ENCODE data around the gene MYOD1. TPM values are rescaled to one million over a fixed set of nuclear protein-coding genes. Genes with fewer than 3 reads are reported as not detected.

The MYOD1 gene
- total RNA-seq, 1 donor from 2014 or later, result not detected

DNA sequence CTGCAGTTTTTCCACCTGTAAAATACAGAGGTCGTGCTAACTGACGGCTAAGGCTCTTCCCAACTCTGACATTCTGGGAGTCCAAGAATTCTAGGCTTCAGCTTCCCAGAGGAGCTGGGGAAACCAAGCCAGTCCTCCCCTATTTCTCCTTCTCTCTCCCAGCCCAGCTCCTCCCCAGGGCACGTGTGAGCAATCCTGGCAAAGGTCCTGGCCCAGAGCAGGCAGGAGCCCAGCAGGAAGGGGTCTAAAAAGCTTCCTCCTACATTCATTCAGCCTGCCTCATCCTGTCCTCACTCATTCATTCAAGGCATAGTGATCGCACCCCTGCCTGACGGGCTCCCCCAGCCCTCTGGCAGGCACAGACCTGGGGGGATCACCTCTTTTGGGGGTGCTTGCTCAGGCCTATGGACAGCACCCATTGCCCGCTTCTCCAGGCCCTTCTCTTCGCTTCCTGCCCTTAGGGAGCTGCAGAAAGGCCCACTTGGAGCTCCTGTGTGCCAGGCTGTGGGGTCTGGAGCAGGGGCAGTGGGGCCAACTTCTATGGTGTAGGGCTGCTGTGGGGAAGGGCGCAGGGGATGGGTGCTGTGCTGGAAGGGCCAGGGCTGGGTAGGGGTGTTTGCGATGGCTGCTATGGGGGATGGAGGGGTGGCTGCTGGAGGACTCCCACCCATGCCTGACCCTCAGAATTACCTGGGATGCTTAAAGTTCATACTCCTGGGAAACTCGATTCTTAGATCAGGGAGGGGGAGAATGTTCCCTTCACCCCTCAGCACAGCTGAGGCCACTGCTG is 25.0 kb downstream of the MYOD1 start:
- TF ChIP-seq, protein P1, sequence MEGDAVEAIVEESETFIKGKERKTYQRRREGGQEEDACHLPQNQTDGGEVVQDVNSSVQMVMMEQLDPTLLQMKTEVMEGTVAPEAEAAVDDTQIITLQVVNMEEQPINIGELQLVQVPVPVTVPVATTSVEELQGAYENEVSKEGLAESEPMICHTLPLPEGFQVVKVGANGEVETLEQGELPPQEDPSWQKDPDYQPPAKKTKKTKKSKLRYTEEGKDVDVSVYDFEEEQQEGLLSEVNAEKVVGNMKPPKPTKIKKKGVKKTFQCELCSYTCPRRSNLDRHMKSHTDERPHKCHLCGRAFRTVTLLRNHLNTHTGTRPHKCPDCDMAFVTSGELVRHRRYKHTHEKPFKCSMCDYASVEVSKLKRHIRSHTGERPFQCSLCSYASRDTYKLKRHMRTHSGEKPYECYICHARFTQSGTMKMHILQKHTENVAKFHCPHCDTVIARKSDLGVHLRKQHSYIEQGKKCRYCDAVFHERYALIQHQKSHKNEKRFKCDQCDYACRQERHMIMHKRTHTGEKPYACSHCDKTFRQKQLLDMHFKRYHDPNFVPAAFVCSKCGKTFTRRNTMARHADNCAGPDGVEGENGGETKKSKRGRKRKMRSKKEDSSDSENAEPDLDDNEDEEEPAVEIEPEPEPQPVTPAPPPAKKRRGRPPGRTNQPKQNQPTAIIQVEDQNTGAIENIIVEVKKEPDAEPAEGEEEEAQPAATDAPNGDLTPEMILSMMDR (IDR thresholded peaks at IDR 0.05), result no peak
- Mint-ChIP-seq H3K27ac (ENCODE audit: unreplicated experiment) (no peak overlapping the region), H3K4me1 (ENCODE audit: low read depth) (no peaks in the 10 kb centered on the region)

DNA sequence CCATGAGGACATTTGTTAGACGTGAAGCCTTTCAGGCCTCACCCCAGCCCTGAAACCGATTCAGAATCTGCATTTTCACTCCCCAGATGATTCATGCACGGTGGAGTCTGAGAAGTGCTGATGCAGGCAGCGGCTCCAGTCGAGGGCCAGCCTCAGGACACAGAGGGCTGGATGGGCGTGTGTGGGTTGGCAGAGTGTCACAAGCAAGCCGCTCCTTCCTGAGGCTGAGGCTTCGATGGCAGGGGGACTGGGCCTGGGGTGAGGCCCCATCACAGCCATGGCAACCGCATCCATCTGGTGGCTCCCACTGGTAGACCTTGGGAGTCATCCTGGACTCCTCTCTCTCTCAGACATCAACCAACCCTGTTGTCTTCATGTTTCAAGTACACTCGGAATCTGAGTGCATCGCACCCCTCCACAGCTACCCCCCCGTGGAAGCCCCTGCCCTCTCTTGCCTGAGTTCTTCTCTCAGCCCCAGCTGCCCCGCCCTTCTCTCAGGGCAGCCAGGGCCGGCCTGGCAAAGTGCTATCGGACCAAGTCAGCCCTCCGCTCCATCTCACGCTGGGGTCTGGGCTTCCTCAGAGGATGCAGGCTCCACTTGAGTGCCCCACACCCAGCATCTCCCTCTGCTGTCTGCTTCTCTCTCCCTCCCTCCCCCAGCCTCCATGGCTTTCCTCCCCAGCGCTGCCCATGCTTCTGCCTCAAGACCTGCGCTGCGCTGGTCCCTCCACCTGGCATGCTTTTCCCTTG is 25.8 kb downstream of the MYOD1 start:
- DNase-seq (ENCODE audit: low spot score), result no peak
- H3K36me3 Mint-ChIP-seq (ENCODE audit: low read depth), result no peaks in the 10 kb centered on the region
- peaks cover 13% of the 10 kb centered on the region for H3K27me3 Mint-ChIP-seq (ENCODE audit: low read depth)
- TF ChIP-seq, protein P1 (IDR thresholded peaks at IDR 0.05), result no peak
- no peaks in the 10 kb centered on the region for H3K4me1 Mint-ChIP-seq (ENCODE audit: low read depth)
- no peaks in the 10 kb centered on the region for H3K9me3 Mint-ChIP-seq (ENCODE audit: low read depth)
- no peak overlapping the region for H3K27ac Mint-ChIP-seq (ENCODE audit: unreplicated experiment)
- H3K4me3 Mint-ChIP-seq (ENCODE audit: unreplicated experiment), result no peak overlapping the region

More for the DNA sequence above, 25.0 kb downstream of the MYOD1 start:
- peaks cover 13% of the 10 kb centered on the region for H3K27me3 Mint-ChIP-seq (ENCODE audit: low read depth)
- H3K36me3 Mint-ChIP-seq (ENCODE audit: low read depth), result no peaks in the 10 kb centered on the region
- H3K4me3 Mint-ChIP-seq (ENCODE audit: unreplicated experiment), result no peak overlapping the region
- no peaks in the 10 kb centered on the region for H3K9me3 Mint-ChIP-seq (ENCODE audit: low read depth)
- peak; percentile 79 for DNase-seq (ENCODE audit: low spot score)

- Mint-ChIP-seq H3K4me1 (ENCODE audit: low read depth) (no peaks in the 10 kb centered on the region), H3K27me3 (ENCODE audit: low read depth) (peaks cover 16% of the 10 kb centered on the region), H3K27ac (ENCODE audit: unreplicated experiment) (no peak overlapping the region), H3K36me3 (ENCODE audit: low read depth) (no peaks in the 10 kb centered on the region), H3K9me3 (ENCODE audit: low read depth) (no peaks in the 10 kb centered on the region), H3K4me3 (ENCODE audit: unreplicated experiment) (no peak overlapping the region)
- TF ChIP-seq, protein P1 (IDR thresholded peaks at IDR 0.05), result no peak
- DNase-seq (ENCODE audit: low spot score), result no peak
These were observed 26.7 kb downstream of the MYOD1 start for GRCh38 chr11:17746096-17746495.

DNA sequence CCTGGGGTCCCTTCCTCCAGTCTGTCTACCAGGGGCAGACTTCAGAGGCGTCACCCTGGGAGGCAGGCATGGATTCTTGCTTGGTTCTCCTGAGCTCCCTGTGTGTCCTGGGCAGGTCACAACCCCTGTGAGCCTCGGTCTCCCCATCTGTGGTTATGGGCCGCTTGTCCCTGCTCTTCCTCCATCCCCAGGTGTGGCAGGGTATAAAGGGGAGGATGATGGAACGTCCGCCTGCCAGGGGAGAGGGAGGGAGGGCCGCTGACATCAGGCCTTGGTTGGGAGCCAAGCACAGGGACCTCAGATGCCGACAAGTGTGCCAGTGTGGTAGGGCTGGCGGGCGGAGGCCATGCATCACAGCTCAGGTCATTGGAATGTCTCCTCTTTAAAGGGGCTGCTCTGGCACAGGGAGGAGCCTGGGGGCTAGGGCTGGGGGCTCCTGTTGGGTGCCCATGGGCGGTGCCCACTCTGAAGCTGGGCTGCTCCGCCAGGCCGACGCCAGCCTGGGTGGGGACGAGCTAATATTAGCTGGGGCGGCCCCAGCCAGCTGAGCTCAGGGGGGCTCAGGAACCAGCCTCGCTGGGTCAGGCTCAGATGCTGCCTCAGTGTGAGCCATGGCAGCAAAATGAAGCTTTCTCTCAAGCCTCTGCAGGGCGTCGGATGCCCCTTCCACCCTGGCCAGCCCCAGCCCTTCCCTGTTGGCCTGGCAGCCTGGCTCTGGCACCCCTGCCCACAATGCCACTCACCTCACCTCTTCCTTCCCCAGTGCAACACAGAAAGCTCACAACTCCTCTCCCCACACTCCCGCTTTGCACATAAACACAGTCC is 28.0 kb downstream of the MYOD1 start:
- Mint-ChIP-seq H3K9me3 (ENCODE audit: low read depth) (no peaks in the 10 kb centered on the region), H3K36me3 (ENCODE audit: low read depth) (no peaks in the 10 kb centered on the region), H3K27ac (ENCODE audit: unreplicated experiment) (no peak overlapping the region), H3K4me3 (ENCODE audit: unreplicated experiment) (no peak overlapping the region), H3K4me1 (ENCODE audit: low read depth) (no peaks in the 10 kb centered on the region), H3K27me3 (ENCODE audit: low read depth) (peaks cover 18% of the 10 kb centered on the region)
- TF ChIP-seq, protein P1 (IDR thresholded peaks at IDR 0.05), result no peak
- no peak for DNase-seq (ENCODE audit: low spot score)

DNA sequence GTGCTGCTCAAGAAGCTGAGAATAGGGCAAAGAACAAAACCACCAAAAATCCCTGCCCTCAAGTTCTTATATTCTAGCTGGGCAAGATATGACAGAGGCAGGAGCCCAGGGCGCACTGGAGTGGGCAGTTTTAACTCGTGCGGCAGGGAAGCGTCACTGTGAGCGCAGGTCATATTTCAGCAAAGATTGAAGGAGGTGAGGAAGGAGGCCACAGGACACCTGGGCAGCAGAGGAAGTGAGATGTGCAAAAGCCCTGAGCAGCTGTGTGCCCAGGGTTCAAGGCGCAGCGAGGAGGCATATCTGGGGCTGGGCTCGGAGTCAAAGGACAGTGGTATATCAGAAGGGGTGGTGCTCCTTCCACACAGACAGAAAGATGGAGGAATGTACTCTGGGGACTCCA is 28.7 kb downstream of the MYOD1 start:
- Mint-ChIP-seq H3K27me3 (ENCODE audit: low read depth) (peaks cover 18% of the 10 kb centered on the region), H3K4me3 (ENCODE audit: unreplicated experiment) (no peak overlapping the region), H3K4me1 (ENCODE audit: low read depth) (no peaks in the 10 kb centered on the region), H3K27ac (ENCODE audit: unreplicated experiment) (no peak overlapping the region), H3K36me3 (ENCODE audit: low read depth) (no peaks in the 10 kb centered on the region), H3K9me3 (ENCODE audit: low read depth) (no peaks in the 10 kb centered on the region)
- no peak for DNase-seq (ENCODE audit: low spot score)
- TF ChIP-seq, protein P1 (IDR thresholded peaks at IDR 0.05), result no peak
